A673 (cell line): ENCODE data around the gene MOSMO.

ENCODE experiments used
- CTCF ChIP-seq: fragments of 300-800, 200-600 bp; sonication (generic); conservative IDR thresholded peaks from 2 replicates; pipeline ENCODE4 v1.5.1; 2017; ENCODE audit warnings: low read depth, mild to moderate bottlenecking, antibody characterized with exemption, low read length, moderate library complexity, mixed read lengths
- EZH2 ChIP-seq: fragments of 200-600 bp; sonication (generic); IDR thresholded peaks from 2 replicates; pipeline ENCODE4 v1.6.1; 2017; ENCODE audit warnings: borderline replicate concordance, low read depth, mild to moderate bottlenecking, mixed read lengths, antibody characterized with exemption, low read length; ENCODE audit not compliant: poor library complexity, severe bottlenecking

GRCh38 chr16:22086440-22086839 is 78.5 kb downstream of the MOSMO start:
- TF ChIP-seq EZH2, result no peak
- TF ChIP-seq CTCF, result no peak
